Muscle layer of duodenum (tissue), 2 donors: ENCODE data around the gene BTBD9.

Experiments used
- H3K27ac ChIP-seq: one replicate; pipeline ENCODE4 v1.7.0; 2013; ENCODE audit warnings: mild to moderate bottlenecking, low read length
- H3K27me3 ChIP-seq: one replicate; pipeline ENCODE4 v1.7.0; 2013; ENCODE audit warnings: low read depth, mild to moderate bottlenecking, control low read depth, low read length
- H3K36me3 ChIP-seq, 2 donors: one replicate each; pipeline ENCODE4 v1.7.0; 2013; ENCODE audit warnings: low read length in 2 of 2, control low read depth in 1 of 2, mild to moderate bottlenecking in 1 of 2; ENCODE audit not compliant: insufficient read depth in 2 of 2, control insufficient read depth in 1 of 2
- H3K4me1 ChIP-seq, 2 donors: one replicate each; pipeline ENCODE4 v1.7.0; 2013; ENCODE audit warnings: low read length in 2 of 2, mild to moderate bottlenecking in 2 of 2, control low read depth in 1 of 2, moderate library complexity in 1 of 2; ENCODE audit not compliant: insufficient read depth in 2 of 2, control insufficient read depth in 1 of 2
- H3K4me3 ChIP-seq, 2 donors: one replicate each; pipeline ENCODE4 v1.7.0; 2013; ENCODE audit warnings: low read length in 2 of 2, low read depth in 1 of 2, mild to moderate bottlenecking in 1 of 2
- H3K9me3 ChIP-seq, 2 donors: one replicate each; pipeline ENCODE4 v1.7.0; 2013; ENCODE audit warnings: low read length in 2 of 2, control low read depth in 1 of 2, mild to moderate bottlenecking in 1 of 2; ENCODE audit not compliant: control insufficient read depth in 1 of 2
- donor health status: healthy.

BTBD9 gene

GRCh38 chr6:38153798-38154345 is 485.9 kb downstream of the BTBD9 start:
- Histone ChIP-seq H3K4me3 (no peak overlapping the region), H3K9me3 (no peaks in the 10 kb centered on the region), H3K27ac (no peak overlapping the region), H3K36me3 (peaks cover 0 to 12% of the 10 kb centered on the region in 2 donors), H3K4me1 (peaks cover 7 to 23% of the 10 kb centered on the region in 2 donors), H3K27me3 (no peaks in the 10 kb centered on the region)

- H3K4me1 ChIP-seq: peaks cover 11 to 28% of the 10 kb centered on the region in 2 donors
- H3K9me3 ChIP-seq: no peaks in the 10 kb centered on the region
- H3K4me3 ChIP-seq: no peak overlapping the region
- no peaks in the 10 kb centered on the region for H3K27me3 ChIP-seq
- no peak overlapping the region for H3K27ac ChIP-seq
- peaks cover 0 to 12% of the 10 kb centered on the region in 2 donors for H3K36me3 ChIP-seq
Observed at GRCh38 chr6:38153076-38153797, 486.5 kb downstream of the BTBD9 start.

GRCh38 chr6:38152620-38153019 is 487.1 kb downstream of the BTBD9 start:
- Histone ChIP-seq H3K36me3 (peaks cover 0 to 12% of the 10 kb centered on the region in 2 donors), H3K9me3 (no peaks in the 10 kb centered on the region), H3K27ac (no peak overlapping the region), H3K27me3 (no peaks in the 10 kb centered on the region), H3K4me1 (peaks cover 11 to 28% of the 10 kb centered on the region in 2 donors), H3K4me3 (no peak overlapping the region)

- no peaks in the 10 kb centered on the region for H3K9me3 ChIP-seq
- H3K27me3 ChIP-seq: no peaks in the 10 kb centered on the region
- peaks cover 0 to 9% of the 10 kb centered on the region in 2 donors for H3K36me3 ChIP-seq
- peaks cover 11 to 28% of the 10 kb centered on the region in 2 donors for H3K4me1 ChIP-seq
- H3K27ac ChIP-seq: no peak overlapping the region
- no peak overlapping the region for H3K4me3 ChIP-seq
Observed at GRCh38 chr6:38151580-38152500, 487.9 kb downstream of the BTBD9 start.

GRCh38 chr6:38150681-38151296 is 488.9 kb downstream of the BTBD9 start:
- H3K9me3 ChIP-seq: no peaks in the 10 kb centered on the region
- no peak overlapping the region for H3K27ac ChIP-seq

GRCh38 chr6:38150021-38150420 is 489.7 kb downstream of the BTBD9 start:
- H3K27me3 ChIP-seq: no peaks in the 10 kb centered on the region
- no peak overlapping the region for H3K27ac ChIP-seq
- peaks cover 0 to 9% of the 10 kb centered on the region in 2 donors for H3K36me3 ChIP-seq
- H3K4me3 ChIP-seq: no peak overlapping the region
- peaks cover 11 to 19% of the 10 kb centered on the region in 2 donors for H3K4me1 ChIP-seq
- H3K9me3 ChIP-seq: no peaks in the 10 kb centered on the region

More at GRCh38 chr6:38150681-38151296, 488.9 kb downstream of the BTBD9 start:
- peaks cover 11 to 26% of the 10 kb centered on the region in 2 donors for H3K4me1 ChIP-seq
- no peak overlapping the region for H3K4me3 ChIP-seq
- peaks cover 0 to 9% of the 10 kb centered on the region in 2 donors for H3K36me3 ChIP-seq
- no peaks in the 10 kb centered on the region for H3K27me3 ChIP-seq

GRCh38 chr6:38149531-38149930 is 490.2 kb downstream of the BTBD9 start:
- H3K9me3 ChIP-seq: no peaks in the 10 kb centered on the region
- H3K27ac ChIP-seq: no peak overlapping the region
- H3K36me3 ChIP-seq: peaks cover 0 to 9% of the 10 kb centered on the region in 2 donors
- peaks cover 11 to 19% of the 10 kb centered on the region in 2 donors for H3K4me1 ChIP-seq
- H3K4me3 ChIP-seq: no peak overlapping the region
- no peaks in the 10 kb centered on the region for H3K27me3 ChIP-seq

GRCh38 chr6:38148606-38149005 is 491.1 kb downstream of the BTBD9 start:
- Histone ChIP-seq H3K27me3 (no peaks in the 10 kb centered on the region), H3K4me1 (peaks cover 11 to 19% of the 10 kb centered on the region in 2 donors), H3K36me3 (peaks cover 0 to 9% of the 10 kb centered on the region in 2 donors), H3K4me3 (no peak overlapping the region), H3K27ac (no peak overlapping the region), H3K9me3 (no peaks in the 10 kb centered on the region)

- Histone ChIP-seq H3K9me3 (no peaks in the 10 kb centered on the region), H3K27ac (no peak overlapping the region), H3K4me3 (no peak overlapping the region), H3K36me3 (no peaks in the 10 kb centered on the region), H3K27me3 (no peaks in the 10 kb centered on the region), H3K4me1 (peaks cover 11 to 17% of the 10 kb centered on the region in 2 donors)
Observed at GRCh38 chr6:38146734-38147027, 493.0 kb downstream of the BTBD9 start.

- Histone ChIP-seq H3K27me3 (no peaks in the 10 kb centered on the region), H3K4me1 (peaks cover 11 to 17% of the 10 kb centered on the region in 2 donors), H3K27ac (no peak overlapping the region), H3K36me3 (no peaks in the 10 kb centered on the region), H3K9me3 (no peaks in the 10 kb centered on the region), H3K4me3 (no peak overlapping the region)
Observed at GRCh38 chr6:38146021-38146733, 493.6 kb downstream of the BTBD9 start.
